HK-2 (cell line): ENCODE data around the gene SGMS1.
"Not testable (repeated sequence)": the region's sequence is repeated elsewhere in the genome, so short reads cannot be mapped to it uniquely, and the experiment has no call there.

Experiments
- DNase-seq: peaks from one replicate; pipeline ENCODE4 v3.0.0-alpha.2; 2018; ENCODE audit not compliant: unreplicated experiment

SGMS1 gene

DNA sequence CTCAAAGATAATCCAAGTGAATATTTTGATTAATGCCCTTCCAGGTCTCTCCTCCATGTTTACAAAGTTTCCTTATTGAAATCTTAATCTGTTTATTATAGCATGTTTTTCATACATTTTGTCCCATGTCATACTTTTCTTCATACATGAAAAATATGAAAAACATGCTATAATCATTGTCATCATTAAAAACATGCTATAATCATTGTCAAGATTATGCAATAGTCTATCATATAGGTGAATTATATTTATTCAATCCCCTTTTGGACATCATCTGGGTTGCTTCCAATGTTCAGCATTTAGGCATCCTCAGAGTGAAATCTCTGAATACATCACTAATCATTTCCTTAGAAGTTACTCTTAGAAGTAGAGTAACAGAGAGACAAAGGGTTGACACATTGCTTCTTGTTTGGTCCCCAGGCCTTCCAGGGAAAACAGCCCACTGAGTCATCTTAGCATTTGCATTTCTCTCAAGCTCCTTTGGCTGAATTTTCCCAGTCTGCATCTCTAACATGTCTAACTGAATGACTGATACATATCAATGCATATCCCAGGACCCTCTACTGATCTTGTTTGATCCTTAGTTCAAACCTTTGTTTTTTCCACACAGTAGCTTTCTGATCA, 87.0 kb downstream of the SGMS1 start:
- no peak for DNase-seq

DNA sequence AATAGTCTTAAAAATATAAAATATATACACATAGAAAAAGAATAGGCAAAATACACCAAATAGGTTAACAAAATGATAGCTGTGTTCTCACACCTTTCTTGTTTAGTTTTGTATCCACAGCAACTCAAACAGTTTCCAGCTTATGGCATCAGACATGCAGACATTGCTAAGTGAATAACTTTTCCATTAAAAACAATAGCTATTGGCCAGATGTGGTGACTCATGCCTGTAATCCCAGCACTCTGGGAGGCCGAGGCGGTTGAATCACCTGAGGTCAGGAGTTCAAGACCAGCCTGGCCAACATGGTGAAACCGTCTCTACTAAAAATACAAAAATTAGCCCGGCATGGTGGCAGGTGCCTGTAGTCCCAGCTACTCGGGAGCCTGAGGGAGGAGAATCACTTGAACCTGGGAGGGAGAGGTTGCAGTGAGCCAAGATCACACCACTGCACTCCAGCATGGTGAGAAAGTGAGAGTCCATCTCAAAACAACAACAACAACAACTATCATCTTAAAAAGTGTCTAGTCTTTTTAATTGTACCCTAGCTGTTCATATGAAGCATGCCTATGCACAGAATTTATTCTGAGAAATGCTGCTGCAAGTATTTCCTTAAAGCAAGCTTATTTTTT, 88.9 kb downstream of the SGMS1 start:
- not testable (repeated sequence) for DNase-seq

GRCh38 chr10:50533296-50533695, 90.5 kb downstream of the SGMS1 start:
- no peak for DNase-seq

GRCh38 chr10:50531388-50532077, 92.2 kb downstream of the SGMS1 start:
- DNase-seq = no peak

- no peak for DNase-seq
Measured at GRCh38 chr10:50529660-50530059, 94.1 kb downstream of the SGMS1 start.

GRCh38 chr10:50528206-50528605, 95.5 kb downstream of the SGMS1 start:
- no peak for DNase-seq

DNA sequence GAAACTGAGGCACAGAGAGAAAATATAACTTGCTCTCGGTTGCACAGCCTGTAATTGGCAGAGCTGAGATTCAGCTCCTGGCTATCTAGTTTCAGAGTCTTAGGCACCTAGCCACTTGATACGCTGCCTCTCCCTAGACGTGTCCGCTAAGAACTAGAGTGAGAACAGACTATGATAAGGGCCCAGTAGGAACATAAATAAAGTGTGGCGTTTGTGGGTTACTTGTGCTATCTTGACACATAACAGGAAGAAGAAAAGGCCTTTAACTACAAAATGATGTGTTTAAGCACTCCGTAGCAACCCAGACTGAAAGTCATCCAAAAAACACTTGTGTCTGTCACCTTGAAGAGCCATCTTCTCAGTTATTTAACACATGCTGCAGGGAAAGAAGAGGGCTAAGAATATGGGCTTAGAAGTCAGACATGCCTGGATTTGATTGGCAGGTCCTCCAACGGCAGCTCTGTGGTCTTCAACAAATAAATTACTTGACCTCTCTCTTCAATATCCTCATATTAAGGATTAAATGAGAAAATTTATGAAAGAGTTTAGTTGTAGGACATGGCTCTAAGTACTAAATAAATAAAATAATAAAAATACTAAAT, 96.2 kb downstream of the SGMS1 start:
- no peak for DNase-seq

DNA sequence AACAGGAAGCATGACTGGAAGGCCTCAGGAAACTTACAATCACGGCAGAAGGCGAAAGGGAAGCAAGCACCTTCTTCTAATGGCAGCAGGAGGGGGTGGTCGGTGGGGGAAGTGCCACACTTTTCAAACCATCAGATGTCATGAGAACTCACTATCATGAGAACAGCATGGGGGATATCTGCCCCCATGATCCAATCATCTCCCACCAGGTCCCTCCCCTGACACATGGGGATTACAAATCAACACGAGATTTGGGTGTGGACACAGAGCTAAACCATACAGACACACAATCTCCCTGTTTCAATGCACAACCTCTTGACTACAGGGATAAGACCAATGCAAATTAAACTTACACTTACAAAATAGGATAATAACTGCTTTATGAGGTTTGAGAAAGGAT, 97.6 kb downstream of the SGMS1 start:
- no peak for DNase-seq

- no peak for DNase-seq
Measured at GRCh38 chr10:50523357-50523756, 100.4 kb downstream of the SGMS1 start.

DNA sequence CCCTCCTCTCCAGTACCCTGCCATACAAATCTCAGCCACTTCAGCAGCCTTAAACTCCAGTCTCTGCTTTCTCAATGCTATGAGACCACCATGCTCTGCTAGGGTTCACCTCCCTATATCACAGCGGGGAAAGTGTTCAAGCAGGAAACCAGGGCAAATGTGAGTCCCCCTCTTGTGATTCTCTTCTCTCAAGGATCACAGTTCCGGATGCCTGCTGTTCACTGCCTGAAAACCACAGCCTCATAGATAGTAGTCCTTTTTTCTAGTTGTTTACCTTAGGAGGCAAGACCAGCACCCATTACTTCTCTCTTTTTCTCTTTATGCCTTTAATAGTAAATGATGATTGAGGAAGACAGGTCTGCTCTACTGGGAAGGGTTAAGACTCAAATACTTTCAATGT, 100.8 kb downstream of the SGMS1 start:
- no peak for DNase-seq

- no peak for DNase-seq
Measured at GRCh38 chr10:50520115-50520514, 103.6 kb downstream of the SGMS1 start.

DNA sequence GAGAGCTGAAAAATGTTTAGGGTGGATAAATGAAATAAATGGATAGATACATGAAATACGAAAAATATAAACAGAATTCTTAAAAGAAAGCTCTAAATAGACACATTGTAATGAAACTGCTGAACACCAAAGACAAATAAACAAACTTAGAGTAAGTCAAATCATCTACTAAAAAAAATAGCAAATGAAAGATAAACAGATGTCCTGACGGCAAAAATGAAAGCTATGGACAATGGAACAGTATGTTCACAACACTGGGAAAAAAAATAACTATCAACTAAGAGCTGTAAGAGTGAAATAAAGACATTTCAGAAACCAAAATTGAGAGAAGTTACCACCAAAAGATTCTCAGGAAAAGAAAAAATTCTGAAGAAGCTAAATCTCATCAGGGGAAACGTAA, 106.1 kb downstream of the SGMS1 start:
- DNase-seq = no peak

DNA sequence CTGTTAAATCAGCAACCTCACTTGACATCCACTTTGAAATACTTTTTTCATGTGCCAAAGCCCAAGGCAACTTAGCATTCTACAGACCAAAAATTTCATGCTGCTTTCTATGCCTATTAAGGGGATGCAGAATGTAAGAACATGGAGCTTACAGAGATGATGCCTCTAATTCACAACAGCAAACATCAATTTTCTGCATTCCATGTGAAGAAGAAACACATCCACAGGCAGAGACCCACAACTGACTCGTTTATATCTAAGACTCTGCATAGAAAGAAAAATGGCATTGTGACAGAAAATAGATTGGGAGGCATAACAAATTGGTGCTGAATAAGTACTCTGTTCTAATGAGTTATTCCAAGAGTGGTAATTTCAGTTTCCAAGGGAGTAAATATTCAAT, 107.6 kb downstream of the SGMS1 start:
- no peak for DNase-seq

DNA sequence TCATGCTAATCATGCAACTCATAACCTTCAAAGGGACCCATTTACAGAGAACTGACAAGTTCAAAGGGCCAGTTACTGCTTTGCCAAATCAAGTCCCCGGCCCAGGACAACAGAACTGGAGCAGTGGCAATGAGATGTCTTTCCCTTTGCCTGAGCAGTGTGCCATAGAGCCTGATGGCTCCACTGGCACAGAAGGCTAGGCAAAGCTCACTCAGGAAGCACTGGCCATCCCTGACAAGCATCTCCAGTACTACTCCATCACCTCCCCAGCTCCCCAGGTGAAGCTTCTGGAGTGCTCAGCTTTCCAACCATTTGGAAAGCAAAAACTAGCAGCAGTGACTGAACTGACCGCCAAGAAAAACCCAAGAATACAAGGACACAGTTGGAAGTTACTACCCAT, 108.3 kb downstream of the SGMS1 start:
- no peak for DNase-seq

DNA sequence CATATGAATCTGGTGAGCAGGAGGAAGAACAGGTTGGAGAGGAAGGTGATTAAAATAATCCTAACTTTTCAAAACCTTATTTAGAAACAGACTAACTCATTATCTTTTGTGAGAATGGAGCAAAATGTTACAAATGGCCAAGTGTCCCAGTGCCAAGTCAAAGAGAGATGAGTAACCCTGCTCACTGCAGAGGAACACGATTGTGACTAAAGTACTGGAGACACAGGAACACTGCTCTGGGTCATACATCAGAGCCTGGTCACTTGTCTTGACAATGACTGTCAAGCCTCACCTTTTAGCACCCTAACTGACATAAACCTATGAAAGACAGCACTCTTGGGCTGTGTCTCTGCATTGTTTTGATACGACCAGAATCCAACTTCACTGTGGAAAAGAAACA, 108.8 kb downstream of the SGMS1 start:
- no peak for DNase-seq

DNA sequence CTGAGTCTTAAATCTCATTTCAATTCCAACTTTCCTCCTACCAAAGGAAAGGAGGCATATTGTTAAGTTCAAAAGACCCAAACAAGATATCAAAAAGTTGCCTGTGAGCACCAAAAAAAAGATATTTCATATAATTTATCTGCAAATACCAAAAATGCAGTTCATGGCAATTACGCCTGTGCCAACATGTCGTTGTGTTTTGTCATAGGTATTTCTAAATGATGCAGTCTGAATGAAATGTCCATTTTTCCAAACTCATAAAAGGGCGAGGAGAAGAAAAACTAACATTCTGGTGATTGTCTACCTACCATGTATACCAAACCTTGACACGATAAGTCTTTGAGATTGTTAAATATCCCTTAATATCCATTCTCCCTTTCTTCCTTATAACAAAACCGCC, 109.8 kb downstream of the SGMS1 start:
- DNase-seq = no peak

DNA sequence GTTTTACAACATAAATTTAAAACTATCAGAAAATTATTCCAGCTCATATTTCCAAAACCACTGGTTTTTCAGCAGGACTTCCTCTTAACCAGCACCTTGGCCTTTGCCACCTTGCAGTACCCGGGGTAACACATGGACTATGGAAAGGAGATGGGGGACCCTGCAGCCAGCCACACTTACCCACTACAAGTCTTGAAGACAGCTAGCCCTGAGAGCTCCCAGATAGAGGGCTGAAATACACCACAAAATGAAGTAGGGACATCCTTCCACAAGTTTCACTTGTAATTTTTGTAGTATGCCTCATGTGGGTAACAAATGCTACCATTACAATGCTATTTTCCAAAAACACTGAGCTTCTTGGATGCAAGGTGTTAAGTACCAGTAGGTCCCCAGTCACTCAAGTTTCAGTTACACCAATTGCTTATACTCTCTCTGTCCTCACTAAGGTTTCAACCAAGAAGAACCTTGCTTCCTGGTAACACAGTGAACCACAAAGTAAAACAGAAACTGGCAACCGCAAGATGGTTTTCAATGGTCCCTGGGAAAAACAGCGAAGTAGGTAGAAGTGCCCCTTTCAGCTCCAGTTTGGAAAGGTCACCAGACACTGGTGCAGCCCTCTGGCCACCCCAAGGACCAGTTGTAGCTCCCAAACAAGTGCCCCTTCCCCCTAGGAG, 110.9 kb downstream of the SGMS1 start:
- DNase-seq = no peak

DNA sequence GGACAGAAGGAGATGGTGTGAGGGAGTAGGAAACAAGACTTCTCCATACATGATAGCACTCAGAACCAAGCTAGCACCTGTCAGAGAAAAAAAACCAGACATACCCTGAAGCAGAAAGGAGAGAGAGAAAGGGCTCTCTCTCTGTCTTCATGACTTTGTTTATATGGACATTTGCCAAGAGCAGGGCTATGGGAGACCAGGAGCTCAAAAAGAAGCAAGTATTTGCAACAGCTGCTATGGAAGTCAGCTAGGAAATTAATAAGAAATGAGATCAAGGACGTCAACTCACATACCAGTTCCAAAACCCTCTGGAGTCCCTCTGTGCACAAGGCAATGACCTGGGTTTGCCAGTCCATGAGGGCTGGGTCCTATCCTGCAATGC, 111.6 kb downstream of the SGMS1 start:
- no peak for DNase-seq

DNA sequence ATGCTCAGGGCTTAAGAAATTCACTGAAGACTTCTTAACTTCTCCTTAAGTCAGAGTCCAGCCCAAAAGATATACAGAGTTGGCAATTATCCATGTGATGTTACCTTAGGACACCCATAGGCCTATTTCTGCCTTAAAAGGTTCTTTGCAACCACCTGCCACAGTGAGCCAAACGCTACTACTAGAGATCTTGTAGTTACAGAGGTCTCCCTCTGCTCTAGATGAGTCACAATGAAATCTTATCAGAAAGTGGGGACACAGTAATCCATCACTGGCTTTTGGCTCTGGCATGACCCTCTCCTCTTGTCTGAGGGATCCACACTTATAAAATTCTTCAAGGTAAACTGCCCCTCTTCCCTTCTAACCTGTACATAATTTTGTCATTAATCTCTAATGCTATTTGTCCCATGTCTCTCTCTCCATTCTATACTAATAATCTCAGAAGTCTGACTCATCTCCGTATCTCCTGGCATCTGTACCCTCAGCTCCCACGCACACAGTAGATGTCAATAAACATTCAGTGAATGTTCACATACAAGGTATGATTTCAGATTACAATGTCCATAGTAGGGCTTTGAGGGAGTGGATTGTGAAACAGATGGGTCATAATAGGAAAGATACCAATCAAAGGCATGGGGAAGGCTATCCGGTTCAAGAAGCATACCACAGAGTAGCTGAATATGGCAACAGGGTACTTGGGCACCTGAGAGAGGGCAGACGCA, 112.1 kb downstream of the SGMS1 start:
- no peak for DNase-seq

DNA sequence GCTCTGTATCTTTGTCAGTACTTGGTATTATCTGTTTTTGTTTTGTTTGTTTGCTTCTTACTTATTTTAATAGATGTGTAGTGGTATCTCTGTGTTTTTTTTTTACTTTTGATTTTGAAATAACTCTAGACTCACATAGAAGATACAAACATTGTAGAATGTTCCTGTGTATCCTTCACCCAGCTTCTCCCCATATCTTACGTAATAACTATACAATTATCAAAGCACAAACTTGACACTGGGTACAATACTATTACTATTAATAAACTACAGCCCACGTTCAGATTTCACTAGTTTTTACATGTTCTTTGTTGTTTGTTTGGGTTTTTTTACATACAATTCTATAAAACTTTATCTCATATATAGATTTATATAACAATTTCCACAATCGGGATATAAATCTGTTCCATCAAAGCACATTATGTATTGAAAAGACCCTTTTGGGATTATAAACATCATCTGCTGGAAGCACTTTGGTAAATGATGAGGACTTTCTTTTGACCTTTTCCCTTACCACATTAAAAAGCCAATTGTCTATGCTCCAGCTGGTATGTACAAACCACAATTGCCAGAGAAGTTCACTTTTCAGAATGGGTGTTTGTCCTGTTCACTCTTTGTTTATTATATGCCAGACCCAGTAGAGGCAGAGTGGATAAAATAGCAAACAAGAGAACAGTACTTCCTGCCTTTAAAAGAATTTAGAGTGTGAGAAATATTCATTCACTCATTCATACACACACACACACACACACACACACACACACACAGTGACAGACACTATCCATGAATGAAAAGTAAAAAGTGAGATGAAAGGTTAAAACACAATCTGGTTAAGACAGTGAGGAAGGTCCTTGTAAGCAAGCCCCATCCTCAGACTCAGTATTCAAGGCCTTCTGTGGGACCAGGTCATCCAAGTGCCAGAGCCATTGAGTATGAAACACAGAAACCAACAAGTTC, 113.0 kb downstream of the SGMS1 start:
- no peak for DNase-seq
